Omental fat pad (tissue), 4 donors: ENCODE data around the gene PPP1R9A. TPM values are rescaled to one million over a fixed set of nuclear protein-coding genes. Genes with fewer than 3 reads are reported as not detected.

Experiments used
- ATAC-seq: fragments of 150-250 bp; one replicate; pipeline ENCODE4 v1.9.1; 2016; ENCODE audit warnings: mild to moderate bottlenecking, moderate library complexity; ENCODE audit not compliant: low FRiP score
- DNase-seq: peaks from one replicate; pipeline ENCODE4 v3.0.0-alpha.2; 2019; ENCODE audit warnings: low spot score
- CTCF ChIP-seq, 3 donors: fragments of 450-650 bp; IDR thresholded peaks; one replicate each; pipeline ENCODE4 v1.5.1; 2016 to 2017; ENCODE audit warnings: antibody characterized with exemption in 3 of 3, mild to moderate bottlenecking in 3 of 3, moderate library complexity in 2 of 3
- total RNA-seq, 4 donors: library from RNA; depleted of rRNA; stranded (reverse); fragments of >200 nt; gene quantifications; one replicate each; pipeline ENCODE4 v1.1.0, GENCODE V29; 2016

PPP1R9A gene
- total RNA-seq, 4 donors from 2014 or later: 5.5 to 16.5 (median 9.6) TPM

GRCh38 chr7:95296456-95296855 is 389.1 kb downstream of the PPP1R9A start:
- no peak for TF ChIP-seq CTCF (IDR thresholded peaks at IDR 0.05)
- DNase-seq: no peak
- no peak for ATAC-seq

DNA sequence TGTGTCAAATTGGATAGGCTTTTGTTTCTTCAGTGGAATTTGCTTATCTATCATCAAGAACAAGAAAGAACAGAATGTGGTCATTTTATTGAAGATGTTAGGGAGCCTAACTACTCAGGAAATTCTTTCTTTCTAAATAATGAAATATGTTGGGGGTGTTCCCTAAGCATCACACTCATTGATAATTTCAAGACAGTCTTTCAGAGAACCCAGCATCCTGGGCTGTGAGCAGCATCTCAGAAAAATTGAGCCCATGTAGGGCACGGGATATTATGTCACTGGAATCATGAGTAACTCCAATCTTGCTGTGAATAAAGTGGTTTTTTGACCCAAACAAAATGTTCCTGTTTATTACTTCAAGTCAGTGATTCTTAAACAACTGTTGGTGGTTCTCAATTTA is 389.6 kb downstream of the PPP1R9A start:
- DNase-seq: no peak
- no peak for ATAC-seq
- no peak for TF ChIP-seq CTCF (IDR thresholded peaks at IDR 0.05)

- no peak for TF ChIP-seq CTCF (IDR thresholded peaks at IDR 0.05)
- ATAC-seq: no peak
- no peak for DNase-seq
These were observed 390.7 kb downstream of the PPP1R9A start for GRCh38 chr7:95298091-95298490.

GRCh38 chr7:95303013-95303905 is 395.9 kb downstream of the PPP1R9A start:
- no peak for DNase-seq
- no peak for ATAC-seq
- TF ChIP-seq CTCF (IDR thresholded peaks at IDR 0.05): no peak

GRCh38 chr7:95304990-95305389 is 397.6 kb downstream of the PPP1R9A start:
- no peak for TF ChIP-seq CTCF (IDR thresholded peaks at IDR 0.05)
- DNase-seq: no peak
- no peak for ATAC-seq

DNA sequence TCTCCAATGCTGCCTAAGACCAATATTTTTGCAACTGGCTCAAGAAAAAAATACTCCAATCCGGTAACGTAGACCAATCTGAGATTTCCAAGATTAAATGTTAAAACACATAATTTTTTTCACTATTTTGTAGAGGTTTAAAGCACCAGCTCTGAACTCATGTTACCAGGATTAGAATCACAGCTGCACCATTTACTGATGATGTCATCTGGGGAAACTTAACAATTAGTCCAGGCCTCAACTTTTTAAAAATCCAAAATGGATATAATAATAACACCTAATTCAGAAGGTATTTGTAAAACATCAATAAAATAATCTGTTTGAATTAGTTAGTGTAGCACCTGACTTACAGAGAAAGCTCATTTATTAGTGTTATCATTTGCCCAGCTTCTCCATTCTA is 402.6 kb downstream of the PPP1R9A start:
- no peak for ATAC-seq
- no peak for TF ChIP-seq CTCF (IDR thresholded peaks at IDR 0.05)
- no peak for DNase-seq

DNA sequence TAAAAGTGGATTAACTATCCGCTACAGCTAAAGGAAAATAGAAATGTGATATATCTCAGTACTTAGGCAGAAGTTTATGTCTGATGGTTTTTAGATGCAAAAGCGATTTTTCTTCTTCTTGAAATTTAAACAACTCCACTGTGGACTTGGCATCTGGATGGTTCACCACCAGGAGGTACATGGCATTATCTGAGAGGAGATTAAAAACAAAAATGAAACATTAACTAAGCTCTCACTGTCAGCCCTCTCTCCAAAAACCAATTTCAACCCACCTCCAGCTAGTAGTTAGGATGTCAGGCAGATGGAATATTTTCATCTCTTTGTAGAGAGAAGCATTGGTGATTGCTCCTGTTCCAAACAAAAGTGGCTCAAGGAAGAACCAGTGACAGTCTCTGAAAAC is 404.0 kb downstream of the PPP1R9A start:
- DNase-seq: no peak
- no peak for ATAC-seq
- no peak for TF ChIP-seq CTCF (IDR thresholded peaks at IDR 0.05)
